PC-3 (cell line): ENCODE results near the gene AGAP1. TPM values are rescaled to one million over a fixed set of nuclear protein-coding genes. Genes with fewer than 3 reads are reported as not detected.

Experiments used
- ATAC-seq: fragments of 200-7000 bp; cut with Tn5 transposase; 2 replicates; pipeline ENCODE4 v1.9.1; 2020; ENCODE audit warnings: mild to moderate bottlenecking, moderate library complexity
- BruUV-seq: library from RNA; stranded (reverse); fragments of 400-500 nt; replicated peaks from 2 replicates; lab custom pipeline; 2021; lab: Mats Ljungman, UMichigan
- CTCF ChIA-PET: fragments of 300-600 bp; sonication (Branson Sonifier 250); formaldehyde crosslinking; loops from one replicate; lab custom pipeline; 2022; ENCODE audit warnings: antibody characterized with exemption; lab: Charles Lee
- POLR2A ChIA-PET: fragments of 300-600 bp; sonication (Branson Sonifier 250); formaldehyde crosslinking; loops from one replicate; lab custom pipeline; 2022; ENCODE audit warnings: antibody characterized with exemption; ENCODE audit not compliant: unreplicated experiment; lab: Charles Lee
- DNase-seq: peaks from one replicate; pipeline ENCODE4 v3.0.0-alpha.2; 2015
- H2AFZ ChIP-seq: fragments of 300-600 bp; sonication (generic); 2 replicates; pipeline ENCODE4 v1.6.0; 2016; ENCODE audit warnings: antibody characterized with exemption, low read length
- H3F3A ChIP-seq: fragments of 300-600 bp; sonication (generic); one replicate; pipeline ENCODE4 v1.6.0; 2017; ENCODE audit warnings: antibody characterized with exemption, low read length, control low read depth, mild to moderate bottlenecking; ENCODE audit not compliant: unreplicated experiment
- H3K27ac ChIP-seq: fragments of 300-600 bp; sonication (generic); 2 replicates; pipeline ENCODE4 v1.5.1; 2016; ENCODE audit warnings: mild to moderate bottlenecking, low read length
- H3K27me3 ChIP-seq: fragments of 300-600 bp; sonication (generic); 2 replicates; pipeline ENCODE4 v1.6.1; 2016; ENCODE audit warnings: low read length, mixed read lengths
- H3K36me3 ChIP-seq: fragments of 300-600 bp; sonication (generic); 2 replicates; pipeline ENCODE4 v1.6.1; 2016; ENCODE audit warnings: low read depth, mixed run types, low read length, mixed read lengths
- H3K4me1 ChIP-seq: fragments of 300-600 bp; sonication (generic); 2 replicates; pipeline ENCODE4 v1.5.1; 2016; ENCODE audit warnings: low read length; ENCODE audit not compliant: insufficient read depth
- H3K4me2 ChIP-seq: fragments of 300-600 bp; sonication (generic); 2 replicates; pipeline ENCODE4 v1.6.0; 2016; ENCODE audit warnings: low read length
- H3K4me3 ChIP-seq: fragments of 300-600 bp; sonication (generic); 2 replicates; pipeline ENCODE4 v1.5.1; 2016; ENCODE audit warnings: mild to moderate bottlenecking, low read length, mixed read lengths
- H3K79me2 ChIP-seq: fragments of 300-600 bp; sonication (generic); 2 replicates; pipeline ENCODE4 v1.6.1; 2017; ENCODE audit warnings: low read length, mixed read lengths
- H3K9ac ChIP-seq: fragments of 300-600 bp; sonication (generic); 2 replicates; pipeline ENCODE4 v1.6.0; 2016; ENCODE audit warnings: mild to moderate bottlenecking, low read length
- H3K9me2 ChIP-seq: fragments of 300-600 bp; sonication (generic); replicated peaks from 2 replicates; pipeline ENCODE4 v1.6.1; 2016; ENCODE audit warnings: mixed run types, low read length, mixed read lengths
- H3K9me3 ChIP-seq: fragments of 300-600 bp; sonication (generic); 2 replicates; pipeline ENCODE4 v1.6.1; 2016; ENCODE audit warnings: low read length, mixed read lengths
- H4K20me1 ChIP-seq: fragments of 300-600 bp; sonication (generic); 2 replicates; pipeline ENCODE4 v1.6.1; 2016; ENCODE audit warnings: low read length, mixed read lengths
- CTCF ChIP-seq: fragments of 300-600 bp; sonication (generic); conservative IDR thresholded peaks from 2 replicates; pipeline ENCODE4 v1.5.1; 2017; ENCODE audit warnings: antibody characterized with exemption, low read depth, mild to moderate bottlenecking, low read length
- EZH2 ChIP-seq: fragments of 300-600 bp; sonication (generic); IDR thresholded peaks from one replicate; pipeline ENCODE4 v1.6.1; 2017; ENCODE audit warnings: antibody characterized with exemption, mild to moderate bottlenecking, low read length; ENCODE audit not compliant: unreplicated experiment
- EZH2phosphoT487 ChIP-seq: fragments of 300-600 bp; sonication (generic); IDR thresholded peaks from 2 replicates; pipeline ENCODE4 v1.6.1; 2018; ENCODE audit warnings: mild to moderate bottlenecking, antibody characterized with exemption, low read length, borderline replicate concordance
- intact Hi-C: fragments of 100-400 bp; cut with micrococcal nuclease; formaldehyde crosslinking; loops from 2 replicates; pipeline ENCODE4 v1.9.0; 2023
- total RNA-seq: library from RNA; depleted of rRNA; stranded (reverse); fragments of >200 nt; gene quantifications from 2 replicates; pipeline ENCODE4 v1.2.3, GENCODE V29; 2014

AGAP1 gene
- total RNA-seq, 1 experiment from 2014 or later = 31.0 TPM

DNA sequence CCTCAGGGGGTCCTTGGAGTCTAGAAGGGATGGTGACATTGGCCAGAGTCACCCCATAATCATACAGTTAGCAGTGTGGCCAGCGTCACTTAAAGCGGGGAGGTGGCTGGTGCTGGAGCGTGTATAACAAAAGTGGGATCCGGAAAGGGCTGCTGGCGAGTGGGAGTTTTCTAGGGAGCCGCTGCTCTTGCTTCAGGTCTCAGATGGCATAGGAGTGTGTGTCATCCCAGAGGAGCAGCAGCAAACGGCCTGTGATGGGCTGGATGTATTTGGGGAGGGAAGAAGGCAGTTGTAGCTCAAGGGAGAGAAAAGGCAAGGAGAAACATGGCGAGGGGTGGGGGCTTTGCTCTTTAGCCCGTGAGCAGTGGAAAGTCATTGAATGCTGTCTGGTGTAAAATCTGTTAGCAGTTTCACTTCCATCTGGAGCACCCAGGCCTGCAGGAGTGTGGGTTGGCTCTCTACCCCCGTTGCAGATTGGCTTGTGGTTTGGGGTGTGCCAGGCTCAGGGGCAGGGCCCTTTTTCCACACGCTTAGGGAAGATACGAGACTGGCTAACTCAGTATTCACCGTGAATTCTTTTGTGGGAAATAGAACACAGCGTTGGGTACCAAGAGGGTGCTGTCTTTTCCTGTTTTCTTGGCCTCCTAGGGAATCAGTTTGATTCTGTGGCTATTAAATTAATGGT, 120.5 kb downstream of the AGAP1 start:
- intact Hi-C loops = no loop called here
- no peak overlapping the region for H3K4me2 ChIP-seq
- TF ChIP-seq EZH2 = no peak
- no peak for TF ChIP-seq EZH2phosphoT487
- TF ChIP-seq CTCF = no peak
- ChIA-PET POLR2A (no interaction called here), CTCF (no interaction called here)
- no peak overlapping the region for H2AFZ ChIP-seq
- peaks cover 9% of the 10 kb centered on the region; the same call in 1 of the 2 replicates for H4K20me1 ChIP-seq
- DNase-seq (no peak), ATAC-seq (no peak)
- no TSS peak for BruUV-seq
- no peaks in the 10 kb centered on the region for H3K9me3 ChIP-seq
- no peaks in the 10 kb centered on the region for H3K9me2 ChIP-seq
- no peaks in the 10 kb centered on the region for H3F3A ChIP-seq
- no peak overlapping the region for H3K27ac ChIP-seq
- no peak overlapping the region for H3K9ac ChIP-seq
- no peak overlapping the region for H3K4me3 ChIP-seq
- peaks cover 91% of the 10 kb centered on the region for H3K79me2 ChIP-seq
- H3K36me3 ChIP-seq = no peaks in the 10 kb centered on the region
- no peaks in the 10 kb centered on the region for H3K27me3 ChIP-seq
- peaks cover 14% of the 10 kb centered on the region for H3K4me1 ChIP-seq

- no peak overlapping the region for H3K4me2 ChIP-seq
- no TSS peak for BruUV-seq
- TF ChIP-seq EZH2phosphoT487 (no peak), EZH2 (no peak), CTCF (no peak)
- no peaks in the 10 kb centered on the region for H3F3A ChIP-seq
- peaks cover 6% of the 10 kb centered on the region; the same call in 1 of the 2 replicates for H4K20me1 ChIP-seq
- H3K4me1 ChIP-seq = peaks cover 14% of the 10 kb centered on the region
- ATAC-seq (peak; percentile 16; the same call in 1 of the 2 replicates), DNase-seq (no peak)
- no peaks in the 10 kb centered on the region for H3K27me3 ChIP-seq
- H3K4me3 ChIP-seq = no peak overlapping the region
- no peak overlapping the region for H3K9ac ChIP-seq
- H3K9me3 ChIP-seq = no peaks in the 10 kb centered on the region
- peaks cover 91% of the 10 kb centered on the region for H3K79me2 ChIP-seq
- H3K9me2 ChIP-seq = no peaks in the 10 kb centered on the region
- ChIA-PET CTCF (no interaction called here), POLR2A (no interaction called here)
- intact Hi-C loops = no loop called here
- H3K36me3 ChIP-seq = no peaks in the 10 kb centered on the region
- H2AFZ ChIP-seq = no peak overlapping the region
- H3K27ac ChIP-seq = no peak overlapping the region
These were observed 121.3 kb downstream of the AGAP1 start for GRCh38 chr2:235614900-235615712.

DNA sequence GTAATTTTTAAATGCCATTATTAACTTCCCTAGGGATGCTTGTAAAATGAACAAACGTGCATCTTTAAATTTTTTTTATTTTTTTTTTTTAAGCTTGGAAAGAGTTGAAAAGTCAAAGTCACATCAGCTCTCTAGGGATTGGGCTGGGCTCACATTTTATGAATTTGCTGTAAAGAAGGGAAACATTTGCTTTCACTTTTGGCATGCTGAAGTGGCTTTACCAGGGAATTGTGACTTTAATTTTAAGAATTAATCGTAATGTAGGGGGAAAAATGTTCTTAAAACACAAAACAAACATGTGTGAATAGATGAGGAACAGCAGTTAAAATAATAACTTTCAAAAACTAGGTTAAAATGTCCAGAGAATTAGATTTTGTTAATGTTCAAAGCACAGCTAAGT, 123.0 kb downstream of the AGAP1 start:
- ChIA-PET POLR2A (no interaction called here), CTCF (no interaction called here)
- no TSS peak for BruUV-seq
- Histone ChIP-seq H3K27ac (no peak overlapping the region), H3K4me2 (no peak overlapping the region), H3F3A (no peaks in the 10 kb centered on the region), H3K4me3 (no peak overlapping the region), H4K20me1 (peaks cover 6% of the 10 kb centered on the region; the same call in 1 of the 2 replicates), H3K36me3 (no peaks in the 10 kb centered on the region), H3K4me1 (peaks cover 14% of the 10 kb centered on the region), H2AFZ (no peak overlapping the region), H3K9me2 (no peaks in the 10 kb centered on the region), H3K9me3 (no peaks in the 10 kb centered on the region), H3K27me3 (no peaks in the 10 kb centered on the region), H3K9ac (no peak overlapping the region), H3K79me2 (peaks cover 89% of the 10 kb centered on the region)
- ATAC-seq (no peak), DNase-seq (no peak)
- TF ChIP-seq EZH2phosphoT487 = no peak
- intact Hi-C loops = no loop called here
